GM12878 (cell line): Measurements from ENCODE around the gene TOM1L2. TPM values are rescaled to one million over a fixed set of nuclear protein-coding genes. Genes with fewer than 3 reads are reported as not detected.

Experiments used
- ATAC-seq: fragments of 200-7000 bp; cut with Tn5 transposase; 3 replicates; pipeline ENCODE4 v1.9.1; 2020; ENCODE audit warnings: mild to moderate bottlenecking, moderate library complexity
- BruUV-seq: library from RNA; stranded (reverse); fragments of 400-500 nt; replicated peaks from 2 replicates; lab custom pipeline; 2021; lab: Mats Ljungman, UMichigan
- CTCF ChIA-PET: fragments of 300-600 bp; sonication (Branson Sonifier 250); formaldehyde crosslinking; extraction: SDS; loops from one replicate; lab custom pipeline; 2021; ENCODE audit warnings: inconsistent platforms; lab: Yijun Ruan, JAX
- POLR2A ChIA-PET: fragments of 350-600 bp; formaldehyde crosslinking; extraction: SDS; loops from one replicate; lab custom pipeline; 2021; ENCODE audit warnings: inconsistent platforms; lab: Charles Lee
- RAD21 ChIA-PET: fragments of 300-600 bp; sonication (Branson Sonifier 250); formaldehyde crosslinking; loops from one replicate; lab custom pipeline; 2023; ENCODE audit warnings: antibody characterized with exemption; ENCODE audit not compliant: unreplicated experiment; lab: Charles Lee
- SMC1A ChIA-PET: fragments of 300-600 bp; sonication (Branson Sonifier 250); formaldehyde crosslinking; loops from one replicate; lab custom pipeline; 2023; ENCODE audit not compliant: unreplicated experiment, uncharacterized antibody; lab: Charles Lee
- DNase-seq: peaks from one replicate; pipeline ENCODE4 v3.0.0-alpha.2; 2011; ENCODE audit warnings: low read depth, low spot score
- FAIRE-seq: peaks from 3 replicates; lab custom pipeline; 2011; peaks lifted over from hg19 to GRCh38; lab: Jason Lieb, UNC
- H2AFZ ChIP-seq: 2 replicates; pipeline ENCODE4 v1.6.0; 2011; ENCODE audit warnings: low read depth, low read length, control low read depth; ENCODE audit not compliant: control insufficient read depth
- H3K27ac ChIP-seq: 2 replicates; pipeline ENCODE4 v1.5.1; 2011; ENCODE audit warnings: control low read depth; ENCODE audit not compliant: control insufficient read depth, insufficient read depth
- H3K27me3 ChIP-seq, 2 experiments: replicated peaks in 1 of 2; 2 replicates each; pipeline versions ENCODE4 v1.6.0 to v1.6.1; 2011; ENCODE audit warnings: low read length in 1 of 2; ENCODE audit not compliant: control insufficient read depth in 2 of 2, insufficient read depth in 2 of 2
- H3K36me3 ChIP-seq, 2 experiments: 2 replicates each; pipeline ENCODE4 v1.5.1; 2011; ENCODE audit warnings: low read length in 1 of 2; ENCODE audit not compliant: control insufficient read depth in 2 of 2, insufficient read depth in 2 of 2
- H3K4me1 ChIP-seq: 2 replicates; pipeline ENCODE4 v1.6.1; 2011; ENCODE audit warnings: mild to moderate bottlenecking, low read length, moderate library complexity, mixed read lengths; ENCODE audit not compliant: control insufficient read depth, insufficient read depth
- H3K4me2 ChIP-seq: 2 replicates; pipeline ENCODE4 v1.6.0; 2011; ENCODE audit warnings: control low read depth; ENCODE audit not compliant: control insufficient read depth, insufficient read depth
- H3K4me3 ChIP-seq: fragments of 200-600 bp; sonication (generic); 2 replicates; pipeline ENCODE4 v1.5.1; 2016
- H3K79me2 ChIP-seq: 2 replicates; pipeline ENCODE4 v1.6.0; 2011; ENCODE audit warnings: low read length; ENCODE audit not compliant: control insufficient read depth, insufficient read depth
- H3K9ac ChIP-seq: 2 replicates; pipeline ENCODE4 v1.8.0; 2011; ENCODE audit warnings: low read length, control low read depth, mixed read lengths; ENCODE audit not compliant: control insufficient read depth, insufficient read depth
- H3K9me3 ChIP-seq: replicated peaks from 3 replicates; pipeline ENCODE4 v1.5.1; 2011; ENCODE audit warnings: mild to moderate bottlenecking, low read length; ENCODE audit not compliant: control insufficient read depth, insufficient read depth
- H4K20me1 ChIP-seq: 2 replicates; pipeline ENCODE4 v1.6.0; 2011; ENCODE audit not compliant: control insufficient read depth, insufficient read depth
- ATF3 ChIP-seq: IDR thresholded peaks from 2 replicates; pipeline ENCODE4 v1.6.1; 2011; ENCODE audit warnings: low read depth, mild to moderate bottlenecking, low read length, moderate library complexity, borderline replicate concordance; ENCODE audit errors: extremely low read depth
- BCLAF1 ChIP-seq: fragments of 450-650 bp; IDR thresholded peaks from 2 replicates; pipeline ENCODE4 v1.6.1; 2017; ENCODE audit warnings: antibody characterized with exemption, mild to moderate bottlenecking, moderate library complexity
- BMI1 ChIP-seq: fragments of 450-650 bp; IDR thresholded peaks from 2 replicates; pipeline ENCODE4 v1.6.1; 2016; ENCODE audit warnings: mild to moderate bottlenecking, moderate library complexity, borderline replicate concordance
- CHD1 ChIP-seq: IDR thresholded peaks from 2 replicates; pipeline ENCODE4 v1.6.1; 2012; ENCODE audit warnings: low read depth, low read length, improper control_type of control experiment
- NR2F1 ChIP-seq: fragments of 450-650 bp; conservative IDR thresholded peaks from 2 replicates; pipeline ENCODE4 v1.6.1; 2017; ENCODE audit warnings: mild to moderate bottlenecking
- WRNIP1 ChIP-seq: IDR thresholded peaks from 2 replicates; pipeline ENCODE4 v1.6.1; 2011; ENCODE audit warnings: low read depth, low read length, improper control_type of control experiment, borderline replicate concordance
- WGBS: methylation state at CpG from one replicate; pipeline ENCODE4 v1.1.6; 2016; ENCODE audit warnings: low lambda C conversion rate; ENCODE audit not compliant: insufficient replicate concordance, insufficient coverage; ENCODE audit errors: missing lambda C conversion rate; 5-methylcytosine and 5-hydroxymethylcytosine counted together
- in situ Hi-C: fragments of 300-500 bp; cut with MboI; formaldehyde crosslinking; loops from 9 replicates; pipeline ENCODE4 v1.14.3; 2018; ENCODE audit warnings: mixed read lengths
- intact Hi-C: fragments of 100-400 bp; cut with micrococcal nuclease; formaldehyde crosslinking; loops from one replicate; pipeline ENCODE4 v1.14.2; 2022; ENCODE audit not compliant: unreplicated experiment
- polyA plus RNA-seq, 11 experiments: library from polyadenylated mRNA; depleted of rRNA in 4 of 11; unstranded in 6 of 11; stranded (reverse) in 5 of 11; fragments of >200 nt; fragmentation: Nextera tagmentation in 4 of 11; fragmentation: Illumina TruSeq in 1 of 11; extraction: Ambion mirVana in 4 of 11; extraction: Trizol in 1 of 11; gene quantifications; 1 replicate in 1 of 11; 2 replicates in 10 of 11; pipeline versions ENCODE4 v1.2.1 to v1.2.3, GENCODE V29; 2011 to 2016; ENCODE audit warnings: inconsistent platforms in 2 of 11, missing spikeins in 2 of 11, low read depth in 1 of 11
- total RNA-seq, 4 experiments: library from RNA; depleted of rRNA in 3 of 4; stranded (reverse); fragments of >200 nt in 3 of 4; fragmentation: Illumina TruSeq in 1 of 4; extraction: Trizol in 1 of 4; gene quantifications; 2 replicates each; pipeline versions ENCODE4 v1.2.1 to v1.2.3, GENCODE V29; 2013 to 2021
- TF ChIP-seq, protein P1 (sequence below): fragments of 450-650 bp; formaldehyde crosslinking; IDR thresholded peaks from 2 replicates; pipeline ENCODE4 v1.5.0; 2022; ENCODE audit warnings: mild to moderate bottlenecking, missing genetic modification characterization

The TOM1L2 gene
- total and polyA plus RNA-seq, 10 of the 15 experiments (the other 5 are each of a cell fraction or from before 2014, with no cell fraction given): 0.19 to 19.2 (median 8.1) TPM

GRCh38 chr17:17883801-17884200, 88.4 kb downstream of the TOM1L2 start (continued):
- TF ChIP-seq CHD1: no peak

- DNase-seq: no peak
- Histone ChIP-seq H4K20me1 (no peaks in the 10 kb centered on the region), H3K36me3 (peaks cover 0 to 9% of the 10 kb centered on the region in 2 experiments; a peak in 2 of 4 replicates), H3K9ac (no peak overlapping the region), H3K9me3 (no peaks in the 10 kb centered on the region), H3K27ac (no peak overlapping the region), H3K4me3 (no peak overlapping the region), H3K4me2 (no peak overlapping the region), H3K79me2 (no peaks in the 10 kb centered on the region), H3K27me3 (no peaks in the 10 kb centered on the region), H2AFZ (no peak overlapping the region), H3K4me1 (no peaks in the 10 kb centered on the region)
- TF ChIP-seq ATF3: no peak
- TF ChIP-seq NR2F1: no peak
- no peak for TF ChIP-seq WRNIP1
- TF ChIP-seq BCLAF1: no peak
- TF ChIP-seq BMI1: no peak
- TF ChIP-seq, protein P1, sequence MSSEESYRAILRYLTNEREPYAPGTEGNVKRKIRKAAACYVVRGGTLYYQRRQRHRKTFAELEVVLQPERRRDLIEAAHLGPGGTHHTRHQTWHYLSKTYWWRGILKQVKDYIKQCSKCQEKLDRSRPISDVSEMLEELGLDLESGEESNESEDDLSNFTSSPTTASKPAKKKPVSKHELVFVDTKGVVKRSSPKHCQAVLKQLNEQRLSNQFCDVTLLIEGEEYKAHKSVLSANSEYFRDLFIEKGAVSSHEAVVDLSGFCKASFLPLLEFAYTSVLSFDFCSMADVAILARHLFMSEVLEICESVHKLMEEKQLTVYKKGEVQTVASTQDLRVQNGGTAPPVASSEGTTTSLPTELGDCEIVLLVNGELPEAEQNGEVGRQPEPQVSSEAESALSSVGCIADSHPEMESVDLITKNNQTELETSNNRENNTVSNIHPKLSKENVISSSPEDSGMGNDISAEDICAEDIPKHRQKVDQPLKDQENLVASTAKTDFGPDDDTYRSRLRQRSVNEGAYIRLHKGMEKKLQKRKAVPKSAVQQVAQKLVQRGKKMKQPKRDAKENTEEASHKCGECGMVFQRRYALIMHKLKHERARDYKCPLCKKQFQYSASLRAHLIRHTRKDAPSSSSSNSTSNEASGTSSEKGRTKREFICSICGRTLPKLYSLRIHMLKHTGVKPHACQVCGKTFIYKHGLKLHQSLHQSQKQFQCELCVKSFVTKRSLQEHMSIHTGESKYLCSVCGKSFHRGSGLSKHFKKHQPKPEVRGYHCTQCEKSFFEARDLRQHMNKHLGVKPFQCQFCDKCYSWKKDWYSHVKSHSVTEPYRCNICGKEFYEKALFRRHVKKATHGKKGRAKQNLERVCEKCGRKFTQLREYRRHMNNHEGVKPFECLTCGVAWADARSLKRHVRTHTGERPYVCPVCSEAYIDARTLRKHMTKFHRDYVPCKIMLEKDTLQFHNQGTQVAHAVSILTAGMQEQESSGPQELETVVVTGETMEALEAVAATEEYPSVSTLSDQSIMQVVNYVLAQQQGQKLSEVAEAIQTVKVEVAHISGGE: no peak
- intact Hi-C loops (loop anchor here (5.0 kb wide), 1 partner anchor 50 kb away; no protein-coding TSS in a partner anchor), in situ Hi-C loops (no loop called here)
- RAD21 ChIA-PET: no interaction called here
- ATAC-seq: no peak
- 95% methylated on average over 8 of the region's 8 CpGs for WGBS
- CTCF ChIA-PET: interaction anchor here (1.7 kb wide), 1 partner anchor 151 kb away, joined by 4 read pairs; no protein-coding TSS in a partner anchor
- POLR2A ChIA-PET: no interaction called here
- SMC1A ChIA-PET: no interaction called here
- FAIRE-seq: no peak
- no TSS peak for BruUV-seq
These were observed 90.1 kb downstream of the TOM1L2 start for GRCh38 chr17:17882082-17882581.
